Heart right ventricle (tissue), 16 donors: ENCODE data around the gene PTER. TPM values are rescaled to one million over a fixed set of nuclear protein-coding genes. Genes with fewer than 3 reads are reported as not detected.

Experiments used
- ATAC-seq, 8 donors: fragments of 200-7000 bp; cut with Tn5 transposase; one replicate each; pipeline ENCODE4 v1.9.1; 2020; ENCODE audit warnings: mild to moderate bottlenecking in 8 of 8, moderate library complexity in 8 of 8, moderate number of reproducible peaks in 1 of 8
- DNase-seq, 2 donors: peaks; one replicate each; pipeline ENCODE4 v3.0.0-alpha.2; 2020
- H3K27ac ChIP-seq, 10 donors: fragments of 200-600 bp; sonication (generic) in 2 of 10; one replicate each; pipeline versions ENCODE4 v1.5.0 to v1.8.0; 2020 to 2022; ENCODE audit warnings: mild to moderate bottlenecking in 3 of 10
- H3K27me3 ChIP-seq, 7 donors: fragments of 200-600 bp; one replicate each; pipeline ENCODE4 v1.8.0; 2021 to 2022; ENCODE audit warnings: mild to moderate bottlenecking in 2 of 7
- H3K36me3 ChIP-seq, 9 donors: fragments of 200-600 bp; sonication (generic) in 1 of 9; one replicate each; pipeline versions ENCODE4 v1.5.0 to v1.8.0; 2020 to 2022; ENCODE audit warnings: mild to moderate bottlenecking in 2 of 9
- H3K4me1 ChIP-seq, 9 donors: fragments of 200-600 bp; sonication (generic) in 1 of 9; one replicate each; pipeline versions ENCODE4 v1.5.0 to v1.8.0; 2020 to 2022; ENCODE audit warnings: mild to moderate bottlenecking in 4 of 9
- H3K4me3 ChIP-seq, 10 donors: fragments of 200-600 bp; sonication (generic) in 2 of 10; one replicate each; pipeline versions ENCODE4 v1.5.0 to v1.8.0; 2020 to 2022; ENCODE audit warnings: mild to moderate bottlenecking in 7 of 10, moderate library complexity in 2 of 10
- H3K9me3 ChIP-seq, 11 donors: fragments of 200-600 bp in 10 of 11; sonication (generic) in 2 of 11; one replicate each; pipeline versions ENCODE4 v1.5.0 to v1.8.0; 2013 to 2022; ENCODE audit warnings: mild to moderate bottlenecking in 2 of 11, control low read depth in 1 of 11, moderate library complexity in 1 of 11
- CTCF ChIP-seq, 9 donors: fragments of 200-600 bp; sonication (generic) in 2 of 9; IDR thresholded peaks; one replicate each; pipeline versions ENCODE4 v1.5.0 to v1.8.0; 2021 to 2022; ENCODE audit warnings: antibody characterized with exemption in 9 of 9, mild to moderate bottlenecking in 5 of 9, moderate library complexity in 1 of 9
- WGBS, 2 donors: extraction: QIAGEN DNeasy Blood & Tissue Kit; methylation state at CpG; one replicate each; pipeline ENCODE4 v1.1.7; 2013; ENCODE audit warnings: inconsistent platforms in 1 of 2; 5-methylcytosine and 5-hydroxymethylcytosine counted together
- intact Hi-C, 10 donors: fragments of 100-400 bp; cut with DNase I; formaldehyde crosslinking; loops; one replicate each; pipeline versions ENCODE4 v1.11.1 to v1.14.2; 2022
- polyA plus RNA-seq, 2 donors: library from polyadenylated mRNA; stranded (reverse); fragments of 200-250 nt; gene quantifications; one replicate each; pipeline ENCODE4 v1.2.3, GENCODE V29; 2013
- total RNA-seq, 10 donors: library from RNA; stranded (reverse); fragmentation: NEBNext Ultra II Directional in 3 of 10; extraction: Animal tissue kit (Norgen Biotek cat#: 25700) in 3 of 10; gene quantifications; one replicate each; pipeline versions ENCODE4 v1.2.1 to v1.2.4, GENCODE V29; 2021 to 2023
- donor health status: Arrhythmogenic right ventricular cardiomyopathy.
- donor health status: ischemic (EF 13 %, LVEDD 7.1; RV severe dilation, severe dysfunction).
- donor health status: healthy with polysubstance abuse.
- donor health status: DM: no; HTN: yes; CAD: no.
- donor health status: DM: no; HTN: no; CAD: no.
- donor health status: ischemic (EF 25% LVEDD 6.9; RV normal size, moderate dysfunction).
- donor health status: ischemic (EF 25% LVEDD 5.7; RV mildly dilated, moderate dysfunction).
- donor health status: healthy.
- donor health status: DM: yes; HTN: yes; CAD: no.
- donor health status: Ischemic cardiomyopathy.
- donor health status: ischemic (EF 35%, LVEDD 5.7; RV mildly dilated, moderate dysfunction).
- donor health status: nonischemic (EF 11% LVEDD 7.7; RV severe dilation, severe dysfunction).
- donor health status: DM: yes; HTN: yes; CAD: no.
- donor health status: PGD.
- donor health status: ischemic (EF 29% LVEDD 5.4; RV normal size, mild dysfunction).
- donor health status: nonischemic (EF 23%, LVEDD 6.1; RV moderate dilation, normal function).

The PTER gene
- total and polyA plus RNA-seq, 12 donors = 2.9 to 21.4 (median 14.5) TPM

- DNase-seq = no peak
- Histone ChIP-seq H3K27ac (no peak overlapping the region), H3K27me3 (no peaks in the 10 kb centered on the region), H3K36me3 (no peaks in the 10 kb centered on the region), H3K4me1 (no peaks in the 10 kb centered on the region), H3K9me3 (no peaks in the 10 kb centered on the region), H3K4me3 (no peak overlapping the region)
- intact Hi-C loops = no loop called here
- ATAC-seq = no peak
- WGBS, 2 donors = 86 to 87% methylated on average over 4 of the region's 4 CpGs
- no peak for TF ChIP-seq CTCF (IDR thresholded peaks at IDR 0.05)
These were observed 42.0 kb downstream of the PTER start for GRCh38 chr10:16478801-16479200.

GRCh38 chr10:16481052-16481728, 44.4 kb downstream of the PTER start:
- no peak for DNase-seq
- peak in 1 of 8 donors; percentile 45 for ATAC-seq
- Histone ChIP-seq H3K9me3 (no peaks in the 10 kb centered on the region), H3K27me3 (no peaks in the 10 kb centered on the region), H3K27ac (no peak overlapping the region), H3K4me1 (no peaks in the 10 kb centered on the region), H3K4me3 (no peak overlapping the region), H3K36me3 (peaks cover 0 to 8% (median 0%) of the 10 kb centered on the region in 9 donors)
- WGBS, 2 donors = 54 to 58% methylated on average over 5 of the region's 5 CpGs
- intact Hi-C loops = loop anchor here in 1 of 10 donors (10.0 kb wide), 1 partner anchor 206 kb away; no protein-coding TSS in a partner anchor
- TF ChIP-seq CTCF (IDR thresholded peaks at IDR 0.05) = no peak

GRCh38 chr10:16483241-16483917, 46.6 kb downstream of the PTER start:
- DNase-seq (no peak), ATAC-seq (no peak)
- H3K27ac ChIP-seq = no peak overlapping the region
- 92 to 94% methylated on average over 11 of the region's 11 CpGs for WGBS, 2 donors
- no peaks in the 10 kb centered on the region for H3K9me3 ChIP-seq
- no peaks in the 10 kb centered on the region for H3K27me3 ChIP-seq
- intact Hi-C loops = loop anchor here in 1 of 10 donors (10.0 kb wide), 1 partner anchor 209 kb away; no protein-coding TSS in a partner anchor
- H3K4me3 ChIP-seq = no peak overlapping the region
- no peaks in the 10 kb centered on the region for H3K4me1 ChIP-seq
- no peak for TF ChIP-seq CTCF (IDR thresholded peaks at IDR 0.05)
- peaks cover 0 to 28% (median 11%) of the 10 kb centered on the region in 9 donors for H3K36me3 ChIP-seq

GRCh38 chr10:16490511-16490910, 53.7 kb downstream of the PTER start:
- TF ChIP-seq CTCF (IDR thresholded peaks at IDR 0.05) = no peak
- ATAC-seq = no peak

More at GRCh38 chr10:16490511-16490910, 53.7 kb downstream of the PTER start:
- Histone ChIP-seq H3K9me3 (no peaks in the 10 kb centered on the region), H3K27me3 (no peaks in the 10 kb centered on the region), H3K36me3 (peaks cover 0 to 41% (median 15%) of the 10 kb centered on the region in 9 donors), H3K4me1 (no peaks in the 10 kb centered on the region), H3K27ac (no peak overlapping the region), H3K4me3 (no peak overlapping the region)
- intact Hi-C loops = no loop called here
- WGBS, 2 donors = 95 to 97% methylated on average over 3 of the region's 3 CpGs
- DNase-seq = no peak
